ENCODE results near the gene UBL4A.

GRCh38 chrX:154441564-154441963 lies 44.9 kb downstream of the UBL4A start:
- TF ChIP-seq POLR2A (IDR thresholded peaks at IDR 0.05) (no peak), CTCF (IDR thresholded peaks at IDR 0.05) (no peak)

Data from Peyer's patch (tissue), 4 donors.